WTC11 (cell line): ENCODE data around the gene C12orf50.

Experiments used
- CREM ChIP-seq: sonication (generic); formaldehyde crosslinking; IDR thresholded peaks from 2 replicates; pipeline ENCODE4 v1.8.1; 2022; ENCODE audit warnings: mild to moderate bottlenecking, missing genetic modification reagents, moderate library complexity
- CTCF ChIP-seq: fragments of 200-600 bp; IDR thresholded peaks from 2 replicates; pipeline ENCODE4 v1.8.0; 2022; ENCODE audit warnings: antibody characterized with exemption
- JAZF1 ChIP-seq: fragments of 250-450 bp; sonication (Bioruptor Pico); IDR thresholded peaks from 2 replicates; pipeline ENCODE4 v1.9.0; 2021; ENCODE audit warnings: moderate library complexity, mild to moderate bottlenecking, inconsistent platforms
- SP1 ChIP-seq: sonication (generic); formaldehyde crosslinking; conservative IDR thresholded peaks from 2 replicates; pipeline ENCODE4 v1.8.1; 2022; ENCODE audit warnings: missing genetic modification reagents
- USF1 ChIP-seq: sonication (generic); formaldehyde crosslinking; IDR thresholded peaks from 2 replicates; pipeline ENCODE4 v1.8.0; 2022; ENCODE audit warnings: mild to moderate bottlenecking, missing genetic modification reagents
- TF ChIP-seq, protein P1 (sequence below): sonication (generic); formaldehyde crosslinking; IDR thresholded peaks from 2 replicates; pipeline ENCODE4 v1.8.1; 2023; ENCODE audit warnings: mild to moderate bottlenecking, missing genetic modification reagents, moderate library complexity

DNA sequence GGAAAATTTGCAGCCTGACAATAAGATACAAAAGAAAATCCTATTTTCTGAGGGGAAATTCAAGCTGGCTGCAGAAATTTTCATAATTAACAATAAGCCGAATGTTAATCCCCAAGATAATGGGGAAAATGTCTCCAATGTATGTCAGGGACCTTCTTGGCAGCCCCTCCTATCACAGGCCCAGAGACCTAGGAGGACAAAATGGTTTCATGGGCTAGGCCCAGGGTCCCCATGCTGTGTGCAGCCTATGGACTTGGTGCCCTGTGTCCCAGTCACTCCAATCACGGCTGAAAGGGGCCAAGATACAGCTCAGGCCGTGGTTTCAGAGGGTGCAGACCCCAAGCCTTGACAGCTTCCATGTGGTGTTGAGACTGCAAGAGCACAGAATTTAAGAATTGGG is 11.2 kb downstream of the C12orf50 start:
- no peak for TF ChIP-seq CTCF
- TF ChIP-seq CREM (CRISPR knock-in tag): no peak
- no peak for TF ChIP-seq USF1 (CRISPR knock-in tag)
- TF ChIP-seq JAZF1 (CRISPR knock-in tag): no peak
- TF ChIP-seq SP1 (CRISPR knock-in tag): no peak
- TF ChIP-seq, protein P1, sequence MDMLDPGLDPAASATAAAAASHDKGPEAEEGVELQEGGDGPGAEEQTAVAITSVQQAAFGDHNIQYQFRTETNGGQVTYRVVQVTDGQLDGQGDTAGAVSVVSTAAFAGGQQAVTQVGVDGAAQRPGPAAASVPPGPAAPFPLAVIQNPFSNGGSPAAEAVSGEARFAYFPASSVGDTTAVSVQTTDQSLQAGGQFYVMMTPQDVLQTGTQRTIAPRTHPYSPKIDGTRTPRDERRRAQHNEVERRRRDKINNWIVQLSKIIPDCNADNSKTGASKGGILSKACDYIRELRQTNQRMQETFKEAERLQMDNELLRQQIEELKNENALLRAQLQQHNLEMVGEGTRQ (CRISPR knock-in tag): no peak
